ENCODE results near the gene GPR179.
A peak's percentile ranks its signal among the peaks of the same experiment; 100 is the strongest.

Gene GPR179

DNA sequence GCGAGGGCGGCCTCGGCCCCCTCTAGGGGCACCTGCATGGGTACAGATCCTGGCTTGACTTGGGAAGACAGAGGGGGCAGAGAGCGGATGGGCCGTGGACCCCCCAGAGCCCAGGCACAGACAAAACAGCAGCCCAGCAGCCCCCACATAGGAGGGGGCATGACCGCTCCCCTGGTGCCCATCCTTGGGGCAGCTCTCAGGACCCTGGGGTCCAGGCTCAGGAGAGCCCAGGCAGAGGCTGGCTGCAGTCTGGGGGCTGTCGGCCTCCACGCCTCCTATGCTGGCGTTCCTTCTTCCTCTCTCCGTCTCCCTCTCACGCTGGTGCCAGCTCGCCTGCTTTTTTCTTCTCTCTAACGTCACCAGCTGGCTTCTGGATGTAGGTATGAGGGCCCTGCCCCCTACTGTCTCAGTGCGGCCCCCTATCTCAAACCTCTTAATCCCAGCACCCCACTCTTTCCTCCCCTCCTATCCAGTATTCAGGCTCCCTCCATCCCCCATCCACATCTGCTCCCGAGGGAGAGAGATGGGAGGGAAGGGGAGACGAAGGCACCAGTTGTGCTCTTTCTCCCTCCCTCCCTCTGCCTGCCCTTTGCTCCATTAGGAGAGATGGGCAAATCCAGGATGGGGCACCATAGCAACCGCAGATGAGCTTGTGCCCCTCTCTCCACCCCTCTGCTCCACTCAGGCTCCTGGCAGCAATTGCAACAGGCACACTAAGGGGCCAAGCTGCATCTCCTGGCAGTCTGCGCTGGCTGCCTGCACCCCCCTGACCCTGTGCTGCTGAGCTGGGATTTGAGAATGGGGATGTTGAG, at the start of gene GPR179:
GPR179 (minus strand) TSS at position 349 of the 812 bp plus-strand sequence; CDS start at position 182, 167 bp downstream.
- DNase-seq (ENCODE audit: low spot score), result no peak

DNA sequence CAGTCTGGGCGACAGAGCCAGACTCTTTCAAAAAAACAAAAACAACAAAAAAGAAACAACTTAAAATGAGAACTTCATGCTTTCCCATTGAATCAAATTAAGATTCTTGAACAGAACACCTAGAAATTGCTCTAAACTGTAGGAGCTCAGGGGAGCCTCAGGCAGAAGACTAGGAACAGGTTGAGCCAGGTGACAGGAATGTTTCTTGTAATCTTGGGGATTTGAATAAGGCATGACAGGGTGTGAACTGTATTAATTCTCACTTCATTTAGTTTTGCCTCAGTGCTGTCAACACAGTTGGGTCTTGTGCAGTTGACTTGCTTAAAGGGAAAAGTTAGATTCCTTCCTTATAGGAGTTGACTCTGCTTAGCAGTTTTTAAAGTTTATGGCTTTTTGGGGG, 35.7 kb upstream of the GPR179 start:
- DNase-seq (ENCODE audit: low spot score), result no peak

DNA sequence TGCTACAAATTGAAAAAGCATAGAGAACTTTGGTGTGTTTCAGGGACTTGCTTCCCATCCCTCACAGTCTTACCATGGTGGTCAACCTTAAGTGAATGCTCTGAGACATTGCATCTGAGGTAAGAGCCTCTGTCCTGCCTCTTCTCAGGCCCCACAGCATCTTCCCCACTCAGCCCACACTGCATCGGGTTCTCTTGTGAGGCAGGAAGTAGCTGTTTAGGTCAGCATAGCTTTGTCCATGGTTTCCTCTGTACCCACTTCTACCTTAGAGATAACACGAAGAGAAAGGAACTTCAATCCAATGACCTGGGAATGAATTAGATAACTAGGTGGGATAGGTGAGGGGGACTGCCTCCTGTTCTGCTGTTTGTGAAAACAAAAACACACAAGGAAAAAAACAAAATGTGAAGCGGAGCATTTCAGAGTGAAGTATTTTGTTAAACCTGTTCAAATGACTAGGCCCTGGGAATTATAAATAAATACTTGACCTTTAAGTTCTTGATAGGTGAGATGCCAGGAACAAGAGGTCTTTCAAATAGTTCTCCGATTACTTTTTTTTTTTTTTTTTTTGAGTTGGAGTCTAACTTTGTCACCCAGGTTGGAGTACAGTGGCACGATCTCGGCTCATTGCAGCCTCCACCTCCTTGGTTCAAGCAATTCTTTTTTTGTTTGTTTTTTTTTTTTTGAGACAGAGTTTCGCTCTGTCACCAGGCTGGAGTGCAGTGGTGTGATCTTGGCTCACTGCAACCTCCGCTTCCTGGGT, 25.5 kb upstream of the GPR179 start:
- no peak for DNase-seq (ENCODE audit: low spot score)

- no peak for DNase-seq (ENCODE audit: low spot score)
Measured at GRCh38 chr17:38364741-38365140, 21.0 kb upstream of the GPR179 start.

DNA sequence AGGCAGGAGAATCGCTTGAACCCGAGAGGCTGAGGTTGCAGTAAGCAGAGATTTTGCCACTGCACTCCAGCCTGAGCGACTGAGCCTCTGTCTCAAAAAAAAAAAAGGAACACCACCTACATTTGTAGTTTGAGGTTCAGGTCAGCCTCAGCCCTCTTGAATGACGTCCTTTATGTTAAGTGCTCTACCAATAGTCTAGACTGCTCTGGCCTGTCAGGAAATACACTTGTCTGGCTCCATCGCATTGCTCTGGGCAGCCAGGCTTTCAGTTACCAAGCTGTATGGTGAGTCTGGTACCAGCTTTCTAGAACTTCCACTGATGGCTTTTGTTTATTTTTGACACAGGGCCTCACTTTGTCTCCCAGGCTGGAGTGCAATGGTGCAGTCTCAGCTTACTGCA, 19.3 kb upstream of the GPR179 start:
- no peak for DNase-seq (ENCODE audit: low spot score)

GRCh38 chr17:38361694-38362465, 18.1 kb upstream of the GPR179 start:
- DNase-seq (ENCODE audit: low spot score), result no peak

DNA sequence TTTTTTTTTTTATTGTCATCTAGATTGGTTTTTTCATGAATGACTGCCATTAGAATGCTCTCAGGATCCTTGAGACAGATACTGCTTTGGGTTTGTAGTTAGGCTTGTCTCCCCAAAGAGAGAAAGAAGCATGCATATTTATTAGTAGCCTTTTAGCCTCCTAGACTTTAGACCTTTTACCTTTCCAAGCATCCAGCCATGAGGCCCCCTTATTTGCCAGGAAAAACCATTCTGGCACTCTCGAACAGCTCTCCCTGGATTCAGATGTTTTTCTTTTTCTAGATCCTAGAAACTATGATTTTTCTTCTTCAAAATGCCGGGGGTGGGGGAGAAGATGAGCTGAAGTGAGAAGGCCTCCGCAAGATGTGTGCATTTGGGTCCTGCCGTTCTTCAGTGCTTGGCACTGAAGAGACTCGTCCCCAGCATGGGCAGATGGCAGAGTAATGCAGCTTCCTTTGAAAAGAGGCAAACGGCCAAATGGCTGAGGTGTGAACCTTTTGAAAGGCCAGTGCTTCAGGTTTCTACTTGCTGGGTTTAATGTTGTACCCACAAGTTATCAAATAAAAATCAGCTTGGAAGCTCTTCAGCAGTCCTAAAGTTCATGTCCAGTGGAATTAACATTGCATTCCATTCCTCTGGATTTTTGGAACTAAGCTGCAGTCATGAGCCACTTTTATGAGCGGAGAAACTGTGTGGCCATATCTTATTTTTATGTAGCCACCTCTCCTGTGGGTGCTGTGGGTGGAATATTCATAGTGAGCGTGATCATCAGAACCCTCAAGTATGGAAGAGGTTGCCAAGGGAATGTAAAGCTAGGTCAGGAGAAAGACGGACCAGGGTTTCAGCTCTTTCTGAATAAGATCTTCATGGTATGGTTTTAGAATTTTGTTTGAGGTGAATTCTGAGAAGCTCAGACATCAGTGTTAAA, 15.1 kb upstream of the GPR179 start:
- peak; percentile 15 for DNase-seq (ENCODE audit: low spot score)

DNA sequence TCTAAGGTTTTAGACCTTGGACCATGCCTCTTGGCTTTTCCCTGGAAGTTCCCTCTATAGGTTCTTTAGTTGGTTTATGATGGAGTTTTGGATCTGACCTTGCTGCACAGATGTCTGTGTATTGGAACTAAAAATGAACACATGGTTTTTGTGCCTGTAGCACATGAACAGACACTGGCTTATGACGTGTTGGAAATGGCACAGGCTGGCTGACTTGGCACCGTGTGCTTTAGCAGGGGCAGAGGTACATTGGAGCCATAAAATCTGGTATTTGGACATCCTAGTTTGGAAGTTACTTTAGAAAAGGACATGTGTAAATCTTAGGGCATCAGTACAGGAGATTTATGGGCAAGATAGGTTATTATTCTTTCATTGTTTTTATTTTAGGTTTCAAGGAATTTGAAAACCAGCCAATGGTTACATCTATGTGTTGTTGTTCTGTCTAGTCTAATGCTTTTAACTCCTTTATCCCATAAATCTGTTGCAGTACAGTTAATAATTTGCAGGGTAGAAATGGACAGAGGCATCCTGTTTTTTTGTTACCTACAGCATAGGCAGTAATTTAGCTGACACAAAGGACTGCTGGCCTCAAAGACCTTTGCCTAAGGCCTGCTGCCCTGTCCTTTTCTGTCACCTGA, 13.8 kb upstream of the GPR179 start:
- no peak for DNase-seq (ENCODE audit: low spot score)

DNA sequence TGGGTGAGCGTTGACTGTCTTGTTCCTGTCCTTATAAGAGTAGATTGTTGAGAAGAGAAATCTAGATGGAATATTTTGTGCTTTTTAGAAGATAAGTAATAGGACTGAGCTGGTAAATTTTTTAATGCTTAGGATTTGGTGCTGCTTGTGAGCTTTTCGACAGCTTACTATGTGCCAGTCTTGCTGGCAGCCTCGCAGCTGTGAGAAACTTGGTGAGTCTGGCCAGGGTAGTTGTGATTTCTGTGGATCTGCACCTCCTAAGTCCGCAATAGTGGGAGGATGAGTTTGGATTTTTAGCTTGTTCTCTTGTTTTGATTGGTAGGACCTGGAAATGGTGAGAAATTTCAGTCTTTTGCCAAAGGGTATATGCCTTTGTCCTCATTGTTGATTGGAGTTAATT, 11.5 kb upstream of the GPR179 start:
- DNase-seq (ENCODE audit: low spot score), result no peak

DNA sequence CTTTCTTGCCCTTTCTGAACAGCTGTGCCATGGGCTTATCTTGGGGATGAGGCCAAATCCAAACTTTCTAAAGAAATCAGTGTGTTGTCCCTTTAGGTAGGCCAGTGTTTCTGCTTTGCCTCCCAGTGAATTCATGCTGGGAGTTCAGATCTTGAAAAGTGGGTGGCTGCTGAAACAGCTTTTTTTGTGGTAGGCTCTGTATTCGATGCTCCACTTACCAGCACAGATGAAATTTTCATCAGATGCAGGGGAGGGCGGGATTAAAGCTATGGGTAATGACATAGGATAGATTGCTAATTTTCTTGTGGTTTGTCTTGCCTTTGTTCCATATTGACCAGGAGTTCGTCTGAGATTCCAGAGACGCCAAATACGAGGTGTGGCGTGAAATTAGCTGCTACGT, 10.7 kb upstream of the GPR179 start:
- no peak for DNase-seq (ENCODE audit: low spot score)

DNA sequence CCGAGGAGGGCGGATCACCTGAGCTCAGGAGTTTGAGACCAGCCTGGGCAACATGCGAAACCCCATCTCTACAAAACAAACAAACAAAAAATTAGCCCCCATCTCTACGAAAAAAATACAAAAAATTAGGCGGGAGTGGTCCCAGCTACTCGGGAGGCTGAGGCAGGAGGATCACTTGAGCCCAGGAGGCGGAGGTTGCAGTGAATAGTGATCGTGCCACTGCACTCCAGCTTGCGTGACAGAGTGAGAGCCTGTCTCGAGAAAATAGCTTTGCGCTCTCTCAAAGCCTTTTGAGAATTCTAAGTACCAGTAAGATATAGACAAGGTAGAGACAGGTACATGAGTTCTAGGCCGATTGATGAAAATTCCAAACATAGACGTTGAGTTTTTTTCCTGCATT, 9.9 kb upstream of the GPR179 start:
- DNase-seq (ENCODE audit: low spot score), result no peak

DNA sequence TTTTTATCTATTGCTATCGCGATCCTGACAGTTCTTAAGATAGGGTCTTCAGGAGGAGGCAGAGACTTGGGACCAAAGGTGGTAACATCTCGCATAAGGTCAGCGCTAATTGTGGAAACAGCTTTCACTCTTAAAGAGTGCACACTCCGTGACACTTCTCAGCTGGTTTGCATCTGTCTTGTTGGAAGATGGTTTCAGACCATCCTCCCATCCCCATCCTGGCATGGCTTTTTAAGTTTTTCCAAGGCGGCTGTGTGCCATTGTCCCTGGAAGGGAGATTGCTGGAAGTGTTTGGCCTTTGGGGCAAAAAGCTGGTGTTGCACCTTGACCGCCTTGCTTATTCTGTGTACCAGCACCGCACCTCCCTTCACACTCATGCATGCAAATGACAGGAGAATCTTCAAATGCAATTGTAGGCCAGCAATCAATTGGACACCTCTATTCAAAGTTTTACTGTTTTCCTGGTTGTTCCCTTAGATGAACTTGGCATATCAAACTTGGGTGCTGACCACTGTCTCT, 9.4 kb upstream of the GPR179 start:
- no peak for DNase-seq (ENCODE audit: low spot score)

DNA sequence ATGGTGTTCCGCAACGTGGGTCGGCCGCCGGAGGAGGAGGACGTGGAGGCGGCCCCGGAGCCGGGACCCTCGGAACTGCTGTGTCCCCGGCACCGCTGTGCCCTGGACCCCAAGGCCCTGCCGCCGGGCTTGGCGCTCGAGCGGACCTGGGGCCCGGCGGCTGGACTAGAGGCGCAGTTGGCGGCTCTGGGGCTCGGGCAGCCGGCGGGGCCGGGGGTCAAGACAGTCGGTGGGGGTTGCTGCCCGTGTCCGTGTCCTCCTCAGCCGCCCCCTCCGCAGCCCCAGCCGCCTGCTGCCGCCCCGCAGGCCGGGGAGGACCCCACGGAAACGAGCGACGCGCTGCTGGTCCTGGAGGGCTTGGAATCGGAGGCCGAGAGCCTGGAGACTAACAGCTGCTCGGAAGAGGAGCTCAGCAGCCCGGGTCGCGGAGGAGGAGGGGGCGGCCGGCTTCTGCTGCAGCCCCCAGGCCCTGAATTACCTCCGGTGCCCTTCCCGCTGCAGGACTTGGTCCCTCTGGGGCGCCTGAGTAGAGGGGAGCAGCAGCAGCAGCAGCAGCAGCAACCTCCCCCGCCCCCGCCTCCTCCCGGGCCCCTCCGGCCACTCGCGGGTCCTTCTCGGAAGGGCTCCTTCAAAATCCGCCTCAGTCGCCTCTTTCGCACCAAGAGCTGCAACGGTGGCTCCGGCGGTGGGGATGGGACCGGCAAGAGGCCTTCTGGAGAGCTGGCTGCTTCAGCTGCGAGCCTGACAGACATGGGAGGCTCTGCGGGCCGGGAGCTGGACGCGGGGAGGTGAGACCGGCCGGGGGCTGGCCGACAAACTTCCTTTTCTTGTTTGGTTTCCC, 8.7 kb upstream of the GPR179 start:
- DNase-seq (ENCODE audit: low spot score), result no peak

- DNase-seq (ENCODE audit: low spot score), result peak; percentile 93
Measured at GRCh38 chr17:38351412-38352222, 7.9 kb upstream of the GPR179 start, which contains the start of gene SOCS7. SOCS7 (plus strand) TSS chr17:38351844; CDS start chr17:38352053, 209 bp downstream.

DNA sequence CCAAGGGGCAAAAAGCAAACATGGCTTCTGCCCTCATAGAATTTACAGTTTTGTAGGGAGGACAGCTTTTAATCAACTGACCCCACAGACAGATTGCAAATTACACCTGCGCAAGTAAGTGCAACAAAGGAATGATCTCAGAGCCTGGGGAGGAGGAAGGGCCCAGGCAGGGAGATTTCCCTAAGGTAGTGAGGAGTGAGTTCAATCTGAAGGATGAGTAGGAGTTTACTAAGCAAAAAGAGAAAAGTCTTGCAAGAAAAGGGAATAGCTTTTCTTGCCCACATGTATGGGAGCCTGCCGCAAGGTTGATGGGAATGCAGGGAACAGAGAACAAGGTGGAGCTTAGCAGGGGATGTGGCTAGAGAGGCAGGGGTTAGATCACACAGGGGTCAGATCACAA, 6.3 kb upstream of the GPR179 start:
- DNase-seq (ENCODE audit: low spot score), result no peak

DNA sequence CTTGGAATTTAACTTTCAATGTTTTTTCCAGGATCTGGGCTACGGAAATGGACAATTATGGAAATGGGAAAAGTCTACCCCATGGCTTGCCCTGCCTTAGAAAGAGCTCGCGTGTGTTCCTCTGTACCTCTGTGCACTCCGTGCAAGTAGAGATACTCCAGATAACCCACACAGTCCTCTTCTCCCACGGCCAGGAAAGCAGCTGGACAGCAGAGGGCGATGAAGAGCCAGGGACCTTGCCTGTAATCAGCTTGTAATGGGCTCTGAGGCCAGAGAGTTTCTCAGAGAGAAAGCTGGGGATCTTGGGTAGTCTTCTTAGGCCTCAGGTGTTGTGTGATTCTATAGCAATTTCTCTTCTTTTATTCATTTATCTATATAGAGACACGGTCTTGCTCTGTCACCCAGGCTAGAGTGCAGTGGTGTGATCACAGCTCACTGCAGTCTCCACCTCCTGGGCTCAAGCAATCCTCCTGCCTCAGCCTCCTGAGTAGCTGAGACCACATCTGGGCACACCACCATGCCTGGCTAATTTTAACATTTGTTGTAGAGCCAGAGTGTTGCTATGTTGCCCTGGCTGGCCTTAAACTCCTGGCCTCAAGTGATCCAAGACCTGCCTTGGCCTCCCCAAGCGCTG, 5.5 kb upstream of the GPR179 start:
- peak; percentile 76 for DNase-seq (ENCODE audit: low spot score)

DNA sequence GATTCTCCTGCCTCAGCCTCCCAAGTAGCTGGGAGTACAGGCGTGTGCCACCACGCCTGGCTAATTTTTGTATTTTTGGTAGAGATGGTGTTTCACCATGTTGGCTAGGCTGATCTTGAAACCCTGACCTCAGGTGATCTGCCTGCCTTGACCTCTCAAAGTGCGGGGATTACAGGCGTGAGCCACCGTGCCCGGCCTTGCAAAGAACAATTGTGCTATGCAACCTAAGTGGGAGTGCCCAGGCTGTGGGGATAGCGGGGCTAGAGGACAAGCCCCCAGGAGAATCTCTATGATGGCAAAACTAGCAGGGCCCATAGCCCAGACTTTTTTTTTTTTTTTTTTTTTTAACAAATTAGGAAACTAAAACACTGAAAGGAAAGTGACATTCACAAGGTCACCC, 2.0 kb upstream of the GPR179 start:
- DNase-seq (ENCODE audit: low spot score), result no peak

DNA sequence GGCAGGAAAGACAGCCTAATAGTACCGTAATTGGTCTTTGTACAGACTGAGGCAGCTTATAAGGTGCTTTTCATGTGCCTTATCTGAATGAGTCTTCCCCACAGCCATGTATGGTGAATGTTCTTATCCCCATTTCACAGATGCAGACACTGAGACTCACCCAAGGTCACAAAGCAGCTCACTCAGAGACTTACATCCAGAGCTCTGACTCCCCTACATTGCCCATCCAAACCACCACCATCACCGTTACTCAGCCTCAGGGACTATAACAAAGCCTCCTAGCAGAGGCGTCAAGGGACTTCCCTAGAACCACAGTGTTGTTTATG, 627 bp upstream of the GPR179 start:
- no peak for DNase-seq (ENCODE audit: low spot score)

Data from AG08395 (cell line).